Naive thymus-derived CD4-positive, alpha-beta T cell (primary cell): Measurements from ENCODE around the gene C1orf50. TPM values are rescaled to one million over a fixed set of nuclear protein-coding genes. Genes with fewer than 3 reads are reported as not detected.
A peak's percentile ranks its signal among the peaks of the same experiment; 100 is the strongest.
"Not testable (repeated sequence)": the region's sequence is repeated elsewhere in the genome, so short reads cannot be mapped to it uniquely, and the experiment has no call there.

Experiments used
- ATAC-seq: fragments of 150-1000 bp; cut with Tn5 transposase; 2 replicates; pipeline ENCODE4 v1.10.0; 2021; ENCODE audit warnings: mild to moderate bottlenecking, moderate library complexity
- CTCF ChIA-PET: fragments of 350-600 bp; sonication (Branson Sonifier 250); formaldehyde crosslinking; loops from one replicate; lab custom pipeline; 2021; ENCODE audit warnings: antibody characterized with exemption; lab: Charles Lee
- POLR2A ChIA-PET: fragments of 350-600 bp; sonication (Branson Sonifier 250); formaldehyde crosslinking; loops from one replicate; lab custom pipeline; 2021; ENCODE audit warnings: antibody characterized with exemption, inconsistent platforms; lab: Charles Lee
- DNase-seq, 9 donors: peaks; one replicate each; pipeline versions ENCODE4 v3.0.0 to v3.0.0-alpha.2; 2020 to 2022; ENCODE audit warnings: mixed read lengths in 1 of 9
- H3K27ac ChIP-seq: one replicate; pipeline ENCODE4 v1.7.0; 2013; ENCODE audit warnings: mild to moderate bottlenecking, low read depth, low read length, moderate library complexity
- H3K27me3 ChIP-seq, 2 donors: one replicate each; pipeline ENCODE4 v1.7.0; 2013; ENCODE audit warnings: low read length in 2 of 2, mild to moderate bottlenecking in 2 of 2, moderate library complexity in 2 of 2; ENCODE audit not compliant: control insufficient read depth in 2 of 2, insufficient read depth in 2 of 2
- H3K36me3 ChIP-seq, 3 experiments: 1 replicate in 2 of 3; 2 replicates in 1 of 3; pipeline ENCODE4 v1.7.0; 2013; ENCODE audit warnings: low read length in 3 of 3, mild to moderate bottlenecking in 3 of 3, moderate library complexity in 1 of 3; ENCODE audit not compliant: insufficient read depth in 3 of 3, control insufficient read depth in 2 of 3
- H3K4me1 ChIP-seq, 2 donors: one replicate each; pipeline ENCODE4 v1.7.0; 2013; ENCODE audit warnings: low read length in 2 of 2, mild to moderate bottlenecking in 2 of 2, moderate library complexity in 1 of 2; ENCODE audit not compliant: control insufficient read depth in 2 of 2, insufficient read depth in 2 of 2
- H3K4me3 ChIP-seq: 2 replicates; pipeline ENCODE4 v1.7.0; 2013; ENCODE audit warnings: mild to moderate bottlenecking, low read length
- H3K9me3 ChIP-seq, 3 experiments: 1 replicate in 2 of 3; 2 replicates in 1 of 3; pipeline ENCODE4 v1.7.0; 2013; ENCODE audit warnings: low read length in 3 of 3; ENCODE audit not compliant: control insufficient read depth in 2 of 3
- H3K27ac Mint-ChIP-seq, 9 donors: one replicate each; pipeline ENCODE4 v1.8.0; 2020 to 2022; ENCODE audit warnings: mixed read lengths in 9 of 9, mild to moderate bottlenecking in 8 of 9, moderate library complexity in 5 of 9, inconsistent platforms in 2 of 9
- H3K27me3 Mint-ChIP-seq, 5 donors: one replicate each; pipeline ENCODE4 v1.8.0; 2021 to 2022; ENCODE audit warnings: mixed read lengths in 5 of 5, mild to moderate bottlenecking in 1 of 5
- H3K36me3 Mint-ChIP-seq, 5 donors: one replicate each; pipeline ENCODE4 v1.8.0; 2020 to 2022; ENCODE audit warnings: mixed read lengths in 5 of 5, mild to moderate bottlenecking in 3 of 5, inconsistent platforms in 1 of 5
- H3K4me1 Mint-ChIP-seq, 7 donors: one replicate each; pipeline ENCODE4 v1.8.0; 2020 to 2022; ENCODE audit warnings: mixed read lengths in 7 of 7, mild to moderate bottlenecking in 3 of 7, inconsistent platforms in 1 of 7
- H3K4me3 Mint-ChIP-seq, 10 donors: one replicate each; pipeline ENCODE4 v1.8.0; 2020 to 2022; ENCODE audit warnings: mild to moderate bottlenecking in 10 of 10, mixed read lengths in 10 of 10, moderate library complexity in 6 of 10, inconsistent platforms in 2 of 10
- H3K9me3 Mint-ChIP-seq, 11 donors: one replicate each; pipeline ENCODE4 v1.8.0; 2020 to 2022; ENCODE audit warnings: mixed read lengths in 11 of 11, mild to moderate bottlenecking in 4 of 11, inconsistent platforms in 1 of 11, moderate library complexity in 1 of 11
- intact Hi-C, 2 donors: fragments of 100-400 bp; cut with micrococcal nuclease; formaldehyde crosslinking; loops; one replicate each; pipeline ENCODE4 v1.15.1; 2023
- polyA plus RNA-seq, 2 donors: library from polyadenylated mRNA; unstranded; fragments of 300-500 nt; fragmentation: Illumina TruSeq; gene quantifications; one replicate each; pipeline ENCODE4 v1.2.3, GENCODE V29; 2021
- total RNA-seq, 6 experiments: library from RNA in 5 of 6; stranded (reverse) in 5 of 6; gene quantifications; 1 replicate in 5 of 6; 2 replicates in 1 of 6; pipeline ENCODE4 v1.2.3 and lab custom pipeline; 2021 to 2026

C1orf50 gene
- total and polyA plus RNA-seq, 7 experiments from 2014 or later, result 3.4 to 20.8 (median 14.2) TPM

- H3K4me1 Mint-ChIP-seq, result peaks cover 0 to 3% (median 0%) of the 10 kb centered on the region in 7 donors
- ATAC-seq (peak; percentile 73), DNase-seq (peak in 6 of 9 donors; percentile 19 to 56 (median 38))
- H3K4me3 Mint-ChIP-seq, result no peak overlapping the region
- peaks cover 0 to 6% (median 0%) of the 10 kb centered on the region in 11 donors for H3K9me3 Mint-ChIP-seq
- Histone ChIP-seq H3K27ac (no peak overlapping the region), H3K4me1 (no peaks in the 10 kb centered on the region), H3K9me3 (no peaks in the 10 kb centered on the region), H3K36me3 (peaks cover 0 to 53% (median 9%) of the 10 kb centered on the region in 3 experiments), H3K27me3 (no peaks in the 10 kb centered on the region), H3K4me3 (no peak overlapping the region)
- peaks cover 15 to 34% (median 21%) of the 10 kb centered on the region in 5 donors for H3K36me3 Mint-ChIP-seq
- H3K27ac Mint-ChIP-seq, result peak overlapping the region in 1 of 9 donors; percentile 28
- no peaks in the 10 kb centered on the region for H3K27me3 Mint-ChIP-seq
- ChIA-PET POLR2A (no interaction called here), CTCF (interaction anchor here (0.8 to 3.1 kb wide), 9 partner anchors 12 to 600 kb away, joined by 3 to 18 read pairs (median 4); partner anchors contain the start of genes C1orf50, CCDC30 and P3H1)
- intact Hi-C loops, result loop anchor here (1.0 to 10.0 kb wide), 4 partner anchors 169 to 572 kb away; no protein-coding TSS in a partner anchor
These were observed 19.9 kb upstream of the C1orf50 start for GRCh38 chr1:42747125-42747524.

GRCh38 chr1:42748021-42748420 lies 19.0 kb upstream of the C1orf50 start:
- POLR2A ChIA-PET, result no interaction called here
- no peak overlapping the region for H3K27ac Mint-ChIP-seq

GRCh38 chr1:42748461-42749410 lies 18.3 kb upstream of the C1orf50 start:
- Histone ChIP-seq H3K36me3 (peaks cover 0 to 68% (median 9%) of the 10 kb centered on the region in 3 experiments), H3K27ac (no peak overlapping the region), H3K4me3 (no peak overlapping the region), H3K27me3 (no peaks in the 10 kb centered on the region), H3K9me3 (no peaks in the 10 kb centered on the region), H3K4me1 (no peaks in the 10 kb centered on the region)
- intact Hi-C loops, result loop anchor here (10.0 kb wide), 2 partner anchors 404 to 574 kb away; no protein-coding TSS in a partner anchor
- Mint-ChIP-seq H3K4me1 (peaks cover 0 to 3% (median 0%) of the 10 kb centered on the region in 7 donors), H3K9me3 (peaks cover 0 to 6% (median 0%) of the 10 kb centered on the region in 11 donors), H3K27ac (peak overlapping the region in 2 of 9 donors; percentile 11 to 53), H3K36me3 (peaks cover 19 to 48% (median 32%) of the 10 kb centered on the region in 5 donors), H3K4me3 (no peak overlapping the region), H3K27me3 (no peaks in the 10 kb centered on the region)
- ChIA-PET CTCF (interaction anchor here (0.8 kb wide), 1 partner anchor 324 kb away, joined by 3 read pairs; no protein-coding TSS in a partner anchor), POLR2A (no interaction called here)
- ATAC-seq, result no peak
- no peak for DNase-seq

More at GRCh38 chr1:42748021-42748420, 19.0 kb upstream of the C1orf50 start:
- no peaks in the 10 kb centered on the region for H3K9me3 ChIP-seq
- H3K27me3 ChIP-seq, result no peaks in the 10 kb centered on the region
- H3K27ac ChIP-seq, result no peak overlapping the region
- H3K9me3 Mint-ChIP-seq, result peaks cover 0 to 6% (median 0%) of the 10 kb centered on the region in 11 donors
- ATAC-seq (no peak), DNase-seq (no peak)
- intact Hi-C loops, result loop anchor here (10.0 kb wide), 2 partner anchors 403 to 573 kb away; no protein-coding TSS in a partner anchor
- no peaks in the 10 kb centered on the region for H3K27me3 Mint-ChIP-seq
- no peak overlapping the region for H3K4me3 ChIP-seq
- H3K4me3 Mint-ChIP-seq, result no peak overlapping the region
- H3K36me3 Mint-ChIP-seq, result peaks cover 16 to 43% (median 27%) of the 10 kb centered on the region in 5 donors
- peaks cover 0 to 62% (median 9%) of the 10 kb centered on the region in 3 experiments for H3K36me3 ChIP-seq
- H3K4me1 Mint-ChIP-seq, result peaks cover 0 to 3% (median 0%) of the 10 kb centered on the region in 7 donors
- no peaks in the 10 kb centered on the region for H3K4me1 ChIP-seq
- CTCF ChIA-PET, result interaction anchor here (1.2 to 3.1 kb wide), 4 partner anchors 19 to 601 kb away, joined by 3 to 18 read pairs (median 4); partner anchors contain the start of genes C1orf50 and P3H1

- Histone ChIP-seq H3K4me3 (no peak overlapping the region), H3K9me3 (no peaks in the 10 kb centered on the region), H3K27me3 (no peaks in the 10 kb centered on the region), H3K4me1 (no peaks in the 10 kb centered on the region), H3K36me3 (peaks cover 0 to 81% (median 9%) of the 10 kb centered on the region in 3 experiments), H3K27ac (no peak overlapping the region)
- peaks cover 28 to 58% (median 41%) of the 10 kb centered on the region in 5 donors for H3K36me3 Mint-ChIP-seq
- peaks cover 0 to 3% (median 0%) of the 10 kb centered on the region in 7 donors for H3K4me1 Mint-ChIP-seq
- no peak for ATAC-seq
- H3K27me3 Mint-ChIP-seq, result no peaks in the 10 kb centered on the region
- POLR2A ChIA-PET, result no interaction called here
- CTCF ChIA-PET, result no interaction called here
- H3K27ac Mint-ChIP-seq, result no peak overlapping the region
- DNase-seq, result no peak
- intact Hi-C loops, result no loop called here
- peaks cover 0 to 6% (median 0%) of the 10 kb centered on the region in 11 donors for H3K9me3 Mint-ChIP-seq
- H3K4me3 Mint-ChIP-seq, result no peak overlapping the region
These were observed 17.0 kb upstream of the C1orf50 start for GRCh38 chr1:42750041-42750440.

- H3K4me1 ChIP-seq, DNase-seq, H3K4me1 Mint-ChIP-seq, CTCF ChIA-PET, ATAC-seq, H3K4me3 Mint-ChIP-seq, H3K27me3 Mint-ChIP-seq, H3K27ac ChIP-seq, H3K4me3 ChIP-seq, H3K9me3 Mint-ChIP-seq, H3K9me3 ChIP-seq, POLR2A ChIA-PET, H3K27me3 ChIP-seq, intact Hi-C loops: not testable (repeated sequence)
- H3K36me3 Mint-ChIP-seq, result peaks cover 33 to 63% (median 50%) of the 10 kb centered on the region in 5 donors
- H3K27ac Mint-ChIP-seq, result peak overlapping the region in 1 of 9 donors; percentile 60
- H3K36me3 ChIP-seq, result peaks cover 0 to 87% (median 6%) of the 10 kb centered on the region in 3 experiments
These were observed 15.5 kb upstream of the C1orf50 start for GRCh38 chr1:42751511-42752070.

GRCh38 chr1:42752284-42752683 lies 14.8 kb upstream of the C1orf50 start:
- H3K4me1 Mint-ChIP-seq, result peaks cover 0 to 6% (median 4%) of the 10 kb centered on the region in 7 donors
- H3K9me3 Mint-ChIP-seq, result peaks cover 0 to 6% (median 0%) of the 10 kb centered on the region in 11 donors
- no peaks in the 10 kb centered on the region for H3K4me1 ChIP-seq
- intact Hi-C loops, result no loop called here
- no peak overlapping the region for H3K4me3 ChIP-seq
- peaks cover 0 to 88% (median 6%) of the 10 kb centered on the region in 3 experiments for H3K36me3 ChIP-seq
- no peaks in the 10 kb centered on the region for H3K9me3 ChIP-seq
- no peaks in the 10 kb centered on the region for H3K27me3 Mint-ChIP-seq
- ChIA-PET POLR2A (interaction anchor here (0.7 kb wide), 1 partner anchor 15 kb away, joined by 3 read pairs; the partner anchor contains the start of genes C1orf50 and P3H1), CTCF (interaction anchor here (0.5 to 0.7 kb wide), 2 partner anchors 48 to 1385 kb away, joined by 3 read pairs; no protein-coding TSS in a partner anchor)
- DNase-seq, result no peak
- no peak overlapping the region for H3K27ac Mint-ChIP-seq
- H3K27me3 ChIP-seq, result no peaks in the 10 kb centered on the region
- no peak overlapping the region for H3K27ac ChIP-seq
- peaks cover 37 to 69% (median 56%) of the 10 kb centered on the region in 5 donors for H3K36me3 Mint-ChIP-seq
- H3K4me3 Mint-ChIP-seq, result no peak overlapping the region
- ATAC-seq, result no peak
